Pulmonary artery endothelial cell (primary cell): ENCODE data around the gene CHTOP. TPM values are rescaled to one million over a fixed set of nuclear protein-coding genes. Genes with fewer than 3 reads are reported as not detected.
A peak's percentile ranks its signal among the peaks of the same experiment; 100 is the strongest.
"Not testable (repeated sequence)": the region's sequence is repeated elsewhere in the genome, so short reads cannot be mapped to it uniquely, and the experiment has no call there.

Source experiments
- DNase-seq: peaks from one replicate; pipeline ENCODE4 v3.0.0-alpha.2; 2011; ENCODE audit warnings: low read depth, low spot score
- total RNA-seq: library from RNA; depleted of rRNA; stranded (reverse); fragments of >200 nt; gene quantifications from 2 replicates; pipeline ENCODE4 v1.2.3, GENCODE V29; 2014

CHTOP gene
- total RNA-seq, 1 donor from 2014 or later: 27.6 TPM

DNA sequence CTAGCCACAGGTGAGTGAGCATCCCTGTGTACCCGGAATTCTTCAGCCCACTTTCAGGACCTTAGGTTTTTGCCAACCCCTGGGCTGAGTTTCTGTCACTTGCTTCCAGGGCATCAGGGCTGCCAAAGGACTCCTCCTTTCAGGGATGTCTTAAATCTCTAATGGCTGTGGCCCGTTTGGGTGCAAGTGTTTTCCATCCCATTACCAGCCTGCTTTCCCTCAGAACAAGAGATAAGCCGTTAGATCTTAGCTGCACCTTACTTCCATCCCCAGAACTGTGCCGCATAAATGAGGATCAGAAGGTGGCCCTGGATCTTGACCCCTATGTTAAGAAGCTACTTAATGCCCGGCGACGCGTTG, 25.3 kb downstream of the CHTOP start:
- DNase-seq: no peak

- DNase-seq: no peak
These were observed 25.8 kb downstream of the CHTOP start for GRCh38 chr1:153659656-153660055.

DNA sequence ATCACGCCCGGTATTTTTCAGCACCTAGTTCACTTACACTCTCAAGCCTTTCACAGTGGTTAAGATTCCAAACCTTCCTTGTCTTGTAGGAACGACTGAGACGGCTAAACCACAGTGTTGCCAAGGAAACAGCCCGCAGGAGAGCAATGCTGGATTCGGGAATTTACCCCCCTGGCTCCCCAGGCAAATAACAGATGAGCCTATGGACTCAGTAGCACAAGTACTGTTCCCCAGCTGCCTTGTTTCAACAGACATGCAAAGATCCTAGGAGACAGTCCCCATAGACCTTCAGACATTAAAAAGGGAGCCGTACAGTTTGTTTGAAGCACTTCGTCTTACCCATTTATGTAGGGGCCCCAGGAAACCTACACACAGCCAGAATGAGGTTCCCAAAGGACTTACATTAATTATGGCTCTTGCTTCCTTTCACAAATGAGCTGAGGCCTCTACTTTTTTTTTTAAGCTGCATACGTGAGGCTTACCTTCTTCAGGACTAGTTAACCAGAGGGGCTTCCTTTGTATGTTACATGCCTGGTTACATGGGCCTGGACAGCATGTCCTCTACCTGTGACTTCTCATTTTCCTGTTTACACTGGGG, 27.3 kb downstream of the CHTOP start:
- DNase-seq: no peak

- no peak for DNase-seq
These were observed 28.4 kb downstream of the CHTOP start for GRCh38 chr1:153662269-153662668.

GRCh38 chr1:153663211-153663610, 29.3 kb downstream of the CHTOP start:
- DNase-seq: no peak

DNA sequence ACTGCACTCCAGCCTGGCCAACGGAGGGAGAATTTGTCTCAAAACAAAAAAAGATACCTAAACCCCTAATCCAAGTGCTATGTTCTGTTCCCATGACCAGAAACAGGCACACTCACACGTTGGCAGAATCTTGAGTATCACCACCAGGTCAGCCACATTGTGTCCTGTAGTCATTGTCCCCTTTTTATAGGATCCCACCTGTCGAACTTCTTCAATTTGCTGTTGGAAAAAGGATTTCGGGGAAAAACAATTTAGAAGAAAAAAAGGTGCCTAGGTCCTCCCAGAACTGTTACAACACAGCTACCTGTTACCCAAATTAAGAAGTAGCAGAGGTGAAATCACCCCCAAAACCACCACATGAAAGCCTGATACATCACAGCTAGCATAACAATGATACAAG, 33.6 kb downstream of the CHTOP start:
- no peak for DNase-seq

- DNase-seq: not testable (repeated sequence)
These were observed 34.8 kb downstream of the CHTOP start for GRCh38 chr1:153668672-153669071.

DNA sequence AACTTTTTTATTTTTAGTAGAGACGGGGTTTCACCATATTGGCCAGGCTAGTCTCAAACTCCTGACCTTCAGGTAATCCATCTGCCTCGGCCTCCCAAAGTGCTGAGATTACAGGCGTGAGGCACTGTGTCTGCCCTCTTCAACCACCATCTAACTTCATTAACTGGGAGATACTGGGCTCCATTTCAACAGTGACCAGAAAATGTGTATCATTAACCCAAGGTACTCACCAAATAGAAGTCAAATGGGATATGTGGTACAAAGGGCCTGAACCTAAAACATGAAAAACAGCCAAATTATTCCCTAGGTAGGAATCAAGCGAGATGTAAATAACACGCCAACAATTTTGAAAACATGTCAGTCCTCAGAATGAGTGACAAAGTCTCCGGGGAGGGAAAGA, 35.7 kb downstream of the CHTOP start:
- no peak for DNase-seq

GRCh38 chr1:153670257-153670858, 36.5 kb downstream of the CHTOP start:
- no peak for DNase-seq

GRCh38 chr1:153670859-153671627, 37.2 kb downstream of the CHTOP start, which contains the start of gene ILF2:
Gene ILF2, minus strand, starts transcription at chr1:153670993. Its CDS starts 71 bp downstream, at chr1:153670922.
- peak; percentile 99 for DNase-seq

- not testable (repeated sequence) for DNase-seq
These were observed 37.9 kb downstream of the CHTOP start for GRCh38 chr1:153671628-153672353.

- DNase-seq: no peak
These were observed 39.6 kb downstream of the CHTOP start for GRCh38 chr1:153673511-153673910.

DNA sequence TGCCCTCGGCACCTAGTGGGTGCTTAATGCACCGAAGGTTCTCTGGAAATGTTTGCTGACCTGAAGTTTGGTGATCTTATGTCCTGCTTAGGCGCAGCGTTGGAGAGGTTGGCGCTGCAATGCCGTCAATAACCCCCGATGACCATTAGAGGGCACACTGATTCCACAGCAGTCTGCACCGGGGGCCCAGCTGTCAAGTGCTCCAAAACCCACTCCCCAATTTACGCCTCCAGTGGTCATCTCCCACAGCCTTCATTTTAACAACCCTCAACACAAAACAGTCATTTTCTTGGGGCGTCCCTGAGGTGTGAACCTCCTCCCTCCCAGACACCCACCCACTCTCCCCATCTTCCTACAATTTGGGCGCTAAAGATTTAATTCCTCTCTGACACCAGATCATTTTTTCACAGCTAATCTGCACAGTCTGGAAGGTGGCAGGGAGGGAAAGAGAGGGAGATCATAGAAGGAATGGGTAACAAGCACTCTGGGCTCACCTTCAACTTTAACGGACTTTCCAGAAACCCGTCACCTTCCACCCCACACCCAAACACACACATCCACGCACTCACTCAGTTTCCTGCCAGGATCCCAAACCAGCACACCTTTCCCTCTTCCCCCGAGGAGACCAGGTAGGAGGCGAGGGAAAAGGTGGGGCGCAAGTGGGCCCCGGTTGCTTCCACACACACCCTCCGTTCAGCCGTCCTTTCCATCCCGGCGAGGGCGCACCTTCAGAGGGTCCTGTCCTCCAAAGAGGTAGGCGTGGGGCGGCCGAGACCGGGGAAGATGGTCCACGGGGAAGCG, 44.1 kb downstream of the CHTOP start:
- no peak for DNase-seq

- DNase-seq: no peak
These were observed 44.9 kb downstream of the CHTOP start, which contains the start of gene NPR1 for GRCh38 chr1:153678519-153679336. Gene NPR1, plus strand, starts transcription at chr1:153678688. Its CDS starts 421 bp downstream, at chr1:153679109.

DNA sequence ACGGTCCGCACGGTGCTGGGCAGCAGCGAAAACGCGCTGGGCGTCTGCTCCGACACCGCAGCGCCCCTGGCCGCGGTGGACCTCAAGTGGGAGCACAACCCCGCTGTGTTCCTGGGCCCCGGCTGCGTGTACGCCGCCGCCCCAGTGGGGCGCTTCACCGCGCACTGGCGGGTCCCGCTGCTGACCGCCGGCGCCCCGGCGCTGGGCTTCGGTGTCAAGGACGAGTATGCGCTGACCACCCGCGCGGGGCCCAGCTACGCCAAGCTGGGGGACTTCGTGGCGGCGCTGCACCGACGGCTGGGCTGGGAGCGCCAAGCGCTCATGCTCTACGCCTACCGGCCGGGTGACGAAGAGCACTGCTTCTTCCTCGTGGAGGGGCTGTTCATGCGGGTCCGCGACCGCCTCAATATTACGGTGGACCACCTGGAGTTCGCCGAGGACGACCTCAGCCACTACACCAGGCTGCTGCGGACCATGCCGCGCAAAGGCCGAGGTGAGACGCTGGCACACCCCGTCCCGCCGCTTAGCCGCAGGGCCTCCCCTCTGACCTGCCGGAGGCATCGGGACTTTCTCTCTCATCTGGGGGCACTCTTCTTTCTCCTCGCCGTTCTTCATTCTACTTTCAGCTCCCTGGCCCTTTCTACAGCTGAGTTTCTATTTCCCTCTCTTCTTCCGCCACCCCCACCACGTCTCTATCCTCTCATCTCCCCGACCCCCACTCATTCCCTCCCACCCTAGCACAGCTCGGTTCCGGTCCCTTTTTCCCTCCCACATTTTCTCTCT, 45.7 kb downstream of the CHTOP start:
- no peak for DNase-seq

DNA sequence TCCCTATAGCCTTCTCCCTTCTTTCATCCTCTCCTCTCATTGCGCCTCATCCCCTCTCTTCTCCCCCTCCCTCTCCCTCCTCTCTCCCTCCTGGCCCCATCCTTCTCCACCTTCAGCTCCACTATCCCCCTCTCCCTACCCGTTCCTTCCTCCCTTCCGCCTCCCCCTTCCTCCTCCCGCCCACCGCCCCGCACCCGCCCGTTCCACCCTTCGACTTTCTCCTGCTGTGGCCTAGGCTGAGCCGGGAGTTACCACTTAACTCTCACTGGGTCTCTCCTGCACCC, 46.2 kb downstream of the CHTOP start:
- no peak for DNase-seq

DNA sequence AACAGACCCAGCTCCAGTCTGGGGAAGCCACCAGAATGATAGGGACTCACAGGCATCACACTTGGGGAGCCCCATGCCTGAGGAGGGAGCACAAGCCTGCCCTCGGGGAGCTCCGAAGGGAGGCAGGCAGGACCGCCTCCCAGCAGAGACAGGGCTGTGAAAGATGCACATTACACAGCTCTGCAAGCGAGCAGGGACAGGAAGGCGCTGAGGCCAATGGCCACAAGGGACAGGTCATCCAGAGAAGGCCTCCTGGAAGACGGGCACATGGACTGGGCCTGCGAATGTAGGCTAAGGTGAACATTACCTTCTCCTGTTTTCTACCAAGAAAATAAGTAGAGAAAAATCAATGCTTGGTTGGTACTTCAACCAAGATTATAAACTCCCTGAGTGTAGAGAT, 48.9 kb downstream of the CHTOP start:
- no peak for DNase-seq

- no peak for DNase-seq
These were observed 50.0 kb downstream of the CHTOP start for GRCh38 chr1:153683854-153684253.

- no peak for DNase-seq
These were observed 51.0 kb downstream of the CHTOP start for GRCh38 chr1:153684892-153685291.
